ENCODE measurements around the gene NETO1. TPM values are rescaled to one million over a fixed set of nuclear protein-coding genes. Genes with fewer than 3 reads are reported as not detected.

The NETO1 gene
- polyA plus RNA-seq, 2 of the 4 experiments (the other 2 are of a cell fraction): 0.04 TPM; not detected in 1

DNA sequence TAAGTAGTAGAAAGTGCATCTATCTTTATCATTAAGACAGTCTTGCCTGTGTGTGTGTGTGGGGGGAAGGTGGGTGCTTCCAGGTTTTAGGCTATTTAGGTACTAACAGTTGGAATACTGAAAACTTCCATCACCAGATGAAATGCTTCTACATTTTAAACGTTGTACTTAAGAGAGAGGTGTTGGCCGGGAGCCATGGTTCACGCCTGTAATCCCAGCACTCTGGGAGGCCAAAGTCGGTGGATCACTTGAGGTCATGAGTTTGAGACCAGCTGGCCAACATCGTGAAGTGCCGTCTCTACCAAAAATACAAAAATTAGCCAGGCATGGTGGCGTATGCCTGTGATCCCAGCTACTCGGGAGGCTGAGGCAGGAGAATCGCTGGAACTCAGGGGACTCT is 4.0 kb downstream of the NETO1 start:
- Histone ChIP-seq H3K4me3 (no peak overlapping the region), H3K4me2 (no peak overlapping the region), H3K4me1 (no peaks in the 10 kb centered on the region), H3K27ac (no peak overlapping the region), H3K9me3 (no peaks in the 10 kb centered on the region)
- ChIA-PET CTCF (no interaction called here), POLR2A (no interaction called here)
- no peak for DNase-seq (ENCODE audit: low read depth in 1 of 2, low spot score in 1 of 2)
- 50% methylated on average over 9 of the region's 9 CpGs for WGBS (ENCODE audit: missing lambda C conversion rate)
- ATAC-seq: no peak
- no peak for FAIRE-seq
- TF ChIP-seq EHMT2 (IDR thresholded peaks at IDR 0.05; ENCODE audit: low read depth): no peak
- TF ChIP-seq RARB (CRISPR knock-in tag; IDR thresholded peaks at IDR 0.05): no peak
- TF ChIP-seq MYC (IDR thresholded peaks at IDR 0.05; ENCODE audit: borderline replicate concordance, low read length): no peak
- no peak for TF ChIP-seq CHD4 (IDR thresholded peaks at IDR 0.05; ENCODE audit: borderline replicate concordance)
- TF ChIP-seq SMC3 (IDR thresholded peaks at IDR 0.05): no peak

DNA sequence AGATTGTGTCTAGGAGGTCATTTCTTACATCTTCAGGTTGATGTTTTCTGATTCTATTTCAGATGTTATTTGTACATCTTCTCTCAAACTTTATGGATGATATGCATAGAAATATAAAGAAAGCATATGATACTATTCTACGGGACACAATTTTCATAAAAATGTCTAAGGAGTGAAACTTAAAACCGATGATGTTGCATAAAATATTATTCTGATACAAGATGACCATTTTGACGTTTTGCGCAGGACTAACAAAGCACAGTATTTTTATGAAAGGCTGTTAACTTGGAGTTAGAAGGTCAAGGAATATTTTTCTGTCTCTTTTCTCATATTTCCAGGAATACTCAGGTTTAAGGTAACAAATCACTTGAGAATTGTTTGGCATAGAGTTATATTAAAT is 8.7 kb downstream of the NETO1 start:
- POLR2A ChIA-PET: no interaction called here
- CTCF ChIA-PET: no interaction called here
- WGBS (ENCODE audit: missing lambda C conversion rate): 33% methylated on average over 4 of the region's 4 CpGs
- Histone ChIP-seq H3K9me3 (no peaks in the 10 kb centered on the region), H3K4me1 (no peaks in the 10 kb centered on the region), H3K27ac (no peak overlapping the region), H3K4me3 (no peak overlapping the region), H3K4me2 (no peak overlapping the region)
- DNase-seq (ENCODE audit: low read depth in 1 of 2, low spot score in 1 of 2) (no peak), ATAC-seq (no peak), FAIRE-seq (no peak)
- TF ChIP-seq RAD21 (conservative IDR thresholded peaks at IDR 0.05 in 1 of 2, IDR thresholded peaks at IDR 0.05 in 1 of 2): no peak
- peak; percentile 36 for TF ChIP-seq MAFK (IDR thresholded peaks at IDR 0.05; ENCODE audit: partially characterized antibody)

- H3K4me3 ChIP-seq: no peak overlapping the region
- CTCF ChIA-PET: no interaction called here
- no peak for ATAC-seq
- no peak for TF ChIP-seq MAZ (IDR thresholded peaks at IDR 0.05; ENCODE audit: borderline replicate concordance, low read depth, low read length)
- TF ChIP-seq EP300 (IDR thresholded peaks at IDR 0.05): no peak
- no peak for TF ChIP-seq HDAC2 (IDR thresholded peaks at IDR 0.05)
- TF ChIP-seq ZSCAN20 (CRISPR knock-in tag; IDR thresholded peaks at IDR 0.05): no peak
- no peak for TF ChIP-seq E2F6 (IDR thresholded peaks at IDR 0.05; ENCODE audit: borderline replicate concordance, low read depth)
- TF ChIP-seq CTCF (IDR thresholded peaks at IDR 0.05): no peak
- no peak for TF ChIP-seq ELK1 (IDR thresholded peaks at IDR 0.05; ENCODE audit: low read depth, low read length)
- TF ChIP-seq, protein P1, sequence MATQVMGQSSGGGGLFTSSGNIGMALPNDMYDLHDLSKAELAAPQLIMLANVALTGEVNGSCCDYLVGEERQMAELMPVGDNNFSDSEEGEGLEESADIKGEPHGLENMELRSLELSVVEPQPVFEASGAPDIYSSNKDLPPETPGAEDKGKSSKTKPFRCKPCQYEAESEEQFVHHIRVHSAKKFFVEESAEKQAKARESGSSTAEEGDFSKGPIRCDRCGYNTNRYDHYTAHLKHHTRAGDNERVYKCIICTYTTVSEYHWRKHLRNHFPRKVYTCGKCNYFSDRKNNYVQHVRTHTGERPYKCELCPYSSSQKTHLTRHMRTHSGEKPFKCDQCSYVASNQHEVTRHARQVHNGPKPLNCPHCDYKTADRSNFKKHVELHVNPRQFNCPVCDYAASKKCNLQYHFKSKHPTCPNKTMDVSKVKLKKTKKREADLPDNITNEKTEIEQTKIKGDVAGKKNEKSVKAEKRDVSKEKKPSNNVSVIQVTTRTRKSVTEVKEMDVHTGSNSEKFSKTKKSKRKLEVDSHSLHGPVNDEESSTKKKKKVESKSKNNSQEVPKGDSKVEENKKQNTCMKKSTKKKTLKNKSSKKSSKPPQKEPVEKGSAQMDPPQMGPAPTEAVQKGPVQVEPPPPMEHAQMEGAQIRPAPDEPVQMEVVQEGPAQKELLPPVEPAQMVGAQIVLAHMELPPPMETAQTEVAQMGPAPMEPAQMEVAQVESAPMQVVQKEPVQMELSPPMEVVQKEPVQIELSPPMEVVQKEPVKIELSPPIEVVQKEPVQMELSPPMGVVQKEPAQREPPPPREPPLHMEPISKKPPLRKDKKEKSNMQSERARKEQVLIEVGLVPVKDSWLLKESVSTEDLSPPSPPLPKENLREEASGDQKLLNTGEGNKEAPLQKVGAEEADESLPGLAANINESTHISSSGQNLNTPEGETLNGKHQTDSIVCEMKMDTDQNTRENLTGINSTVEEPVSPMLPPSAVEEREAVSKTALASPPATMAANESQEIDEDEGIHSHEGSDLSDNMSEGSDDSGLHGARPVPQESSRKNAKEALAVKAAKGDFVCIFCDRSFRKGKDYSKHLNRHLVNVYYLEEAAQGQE (IDR thresholded peaks at IDR 0.05): no peak
- no peak for TF ChIP-seq JUNB (IDR thresholded peaks at IDR 0.05)
- no peak for TF ChIP-seq CEBPB (IDR thresholded peaks at IDR 0.05)
- no peak for TF ChIP-seq EHF (CRISPR knock-in tag; IDR thresholded peaks at IDR 0.05)
- no peak for TF ChIP-seq FOSL2 (IDR thresholded peaks at IDR 0.05)
- no peak for TF ChIP-seq FOSL2 (CRISPR knock-in tag; IDR thresholded peaks at IDR 0.05)
- TF ChIP-seq, protein P2, sequence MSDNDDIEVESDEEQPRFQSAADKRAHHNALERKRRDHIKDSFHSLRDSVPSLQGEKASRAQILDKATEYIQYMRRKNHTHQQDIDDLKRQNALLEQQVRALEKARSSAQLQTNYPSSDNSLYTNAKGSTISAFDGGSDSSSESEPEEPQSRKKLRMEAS (IDR thresholded peaks at IDR 0.05): no peak
- no peak for TF ChIP-seq CBX2 (IDR thresholded peaks at IDR 0.05; ENCODE audit: borderline replicate concordance, low read depth)
- TF ChIP-seq SREBF2 (IDR thresholded peaks at IDR 0.05): no peak
- TF ChIP-seq HOXB13 (CRISPR knock-in tag; IDR thresholded peaks at IDR 0.05; ENCODE audit: low read depth): no peak
- TF ChIP-seq NPAS2 (CRISPR knock-in tag; IDR thresholded peaks at IDR 0.05; ENCODE audit: borderline replicate concordance): no peak
- WGBS (ENCODE audit: missing lambda C conversion rate): 22% methylated on average over 3 of the region's 3 CpGs
- no peaks in the 10 kb centered on the region for H3K9me3 ChIP-seq
- no peak for DNase-seq (ENCODE audit: low read depth in 1 of 2, low spot score in 1 of 2)
- POLR2A ChIA-PET: no interaction called here
- FAIRE-seq: no peak
- H3K4me2 ChIP-seq: no peak overlapping the region
- H3K4me1 ChIP-seq: no peaks in the 10 kb centered on the region
- no peak overlapping the region for H3K27ac ChIP-seq
Observed at GRCh38 chr18:72849671-72850070, 18.1 kb downstream of the NETO1 start.
